Left ventricle myocardium inferior (tissue), 1 donor: ENCODE results near the gene ATP6V0A1. TPM values are rescaled to one million over a fixed set of nuclear protein-coding genes. Genes with fewer than 3 reads are reported as not detected.

Source experiments
- DNase-seq: peaks from one replicate; pipeline ENCODE4 v3.0.0-alpha.2; 2020
- H3K27ac ChIP-seq: fragments of 200-600 bp; replicated peaks from 2 replicates; pipeline ENCODE4 v1.8.0; 2021
- H3K27me3 ChIP-seq: fragments of 200-600 bp; 2 replicates; pipeline ENCODE4 v1.8.0; 2021; ENCODE audit warnings: low read depth
- H3K36me3 ChIP-seq: fragments of 200-600 bp; 2 replicates; pipeline ENCODE4 v1.8.0; 2021
- H3K4me1 ChIP-seq: fragments of 200-600 bp; 2 replicates; pipeline ENCODE4 v1.8.0; 2021
- H3K4me3 ChIP-seq: fragments of 200-600 bp; 2 replicates; pipeline ENCODE4 v1.8.0; 2021; ENCODE audit warnings: mild to moderate bottlenecking, moderate library complexity
- H3K9me3 ChIP-seq: fragments of 200-600 bp; replicated peaks from 2 replicates; pipeline ENCODE4 v1.8.0; 2021
- CTCF ChIP-seq: fragments of 200-600 bp; IDR thresholded peaks from 2 replicates; pipeline ENCODE4 v1.8.0; 2021; ENCODE audit warnings: antibody characterized with exemption, mild to moderate bottlenecking, borderline replicate concordance
- intact Hi-C: fragments of 100-400 bp; cut with micrococcal nuclease; formaldehyde crosslinking; loops from one replicate; pipeline ENCODE4 v1.11.0; 2022
- total RNA-seq: library from RNA; stranded (reverse); fragmentation: NEBNext Ultra II Directional; extraction: Animal tissue kit (Norgen Biotek cat#: 25700); gene quantifications from one replicate; pipeline ENCODE4 v1.2.1, GENCODE V29; 2021
- donor health status: DM: no; HTN: yes; CAD: no; lungs with severe emphysema.

Gene ATP6V0A1
- total RNA-seq, 1 donor from 2014 or later, result 25.6 TPM

GRCh38 chr17:42493319-42493718 is 34.6 kb downstream of the ATP6V0A1 start:
- intact Hi-C loops, result no loop called here
- no peak for DNase-seq
- Histone ChIP-seq H3K4me1 (peaks cover 13% of the 10 kb centered on the region), H3K9me3 (no peaks in the 10 kb centered on the region), H3K36me3 (peaks cover 100% of the 10 kb centered on the region), H3K4me3 (no peak overlapping the region), H3K27ac (no peak overlapping the region), H3K27me3 (no peaks in the 10 kb centered on the region)
- no peak for TF ChIP-seq CTCF

- no peak for DNase-seq
- H3K36me3 ChIP-seq, result peaks cover 100% of the 10 kb centered on the region
- H3K27ac ChIP-seq, result no peak overlapping the region
- intact Hi-C loops, result no loop called here
- peaks cover 13% of the 10 kb centered on the region for H3K4me1 ChIP-seq
- H3K4me3 ChIP-seq, result no peak overlapping the region
- no peaks in the 10 kb centered on the region for H3K27me3 ChIP-seq
- no peaks in the 10 kb centered on the region for H3K9me3 ChIP-seq
- no peak for TF ChIP-seq CTCF
These were observed 36.0 kb downstream of the ATP6V0A1 start for GRCh38 chr17:42494673-42495072.

GRCh38 chr17:42498828-42499227 is 40.1 kb downstream of the ATP6V0A1 start:
- Histone ChIP-seq H3K4me3 (no peak overlapping the region), H3K27ac (no peak overlapping the region), H3K36me3 (peaks cover 100% of the 10 kb centered on the region), H3K9me3 (no peaks in the 10 kb centered on the region), H3K4me1 (peaks cover 13% of the 10 kb centered on the region), H3K27me3 (no peaks in the 10 kb centered on the region)
- no peak for DNase-seq
- no peak for TF ChIP-seq CTCF
- intact Hi-C loops, result no loop called here

GRCh38 chr17:42502091-42502490 is 43.4 kb downstream of the ATP6V0A1 start:
- no peak for TF ChIP-seq CTCF
- Histone ChIP-seq H3K9me3 (no peaks in the 10 kb centered on the region), H3K27me3 (no peaks in the 10 kb centered on the region), H3K27ac (no peak overlapping the region), H3K36me3 (peaks cover 90% of the 10 kb centered on the region), H3K4me1 (no peaks in the 10 kb centered on the region), H3K4me3 (no peak overlapping the region)
- intact Hi-C loops, result no loop called here
- no peak for DNase-seq

GRCh38 chr17:42502926-42503325 is 44.2 kb downstream of the ATP6V0A1 start:
- peaks cover 90% of the 10 kb centered on the region for H3K36me3 ChIP-seq
- H3K4me1 ChIP-seq, result no peaks in the 10 kb centered on the region
- DNase-seq, result no peak
- intact Hi-C loops, result no loop called here
- no peak overlapping the region for H3K27ac ChIP-seq
- no peak overlapping the region for H3K4me3 ChIP-seq
- TF ChIP-seq CTCF, result no peak
- H3K9me3 ChIP-seq, result no peaks in the 10 kb centered on the region
- H3K27me3 ChIP-seq, result no peaks in the 10 kb centered on the region

- no peak overlapping the region for H3K27ac ChIP-seq
- H3K4me3 ChIP-seq, result no peak overlapping the region
- no peaks in the 10 kb centered on the region for H3K27me3 ChIP-seq
- peaks cover 77% of the 10 kb centered on the region for H3K36me3 ChIP-seq
- intact Hi-C loops, result no loop called here
- DNase-seq, result no peak
- peaks cover 7% of the 10 kb centered on the region for H3K4me1 ChIP-seq
- TF ChIP-seq CTCF, result no peak
- H3K9me3 ChIP-seq, result no peaks in the 10 kb centered on the region
These were observed 49.0 kb downstream of the ATP6V0A1 start for GRCh38 chr17:42507671-42508070.
